ENCODE data around the gene ENPP7.
A peak's percentile ranks its signal among the peaks of the same experiment; 100 is the strongest.

Gene ENPP7

GRCh38 chr17:79742589-79742918, 11.8 kb downstream of the ENPP7 start:
- H3K36me3 ChIP-seq (ENCODE audit: insufficient read depth, low read length): no peaks in the 10 kb centered on the region
- H3K9me3 ChIP-seq (ENCODE audit: low read length): no peaks in the 10 kb centered on the region
- H3K27me3 ChIP-seq (ENCODE audit: insufficient read depth, low read length): peaks cover 10% of the 10 kb centered on the region
- H3K4me1 ChIP-seq (ENCODE audit: insufficient read depth, low read length): peaks cover 40% of the 10 kb centered on the region
- H2AFZ ChIP-seq (ENCODE audit: low read depth, low read length): no peak overlapping the region
- H3K4me3 ChIP-seq (ENCODE audit: low read length): no peak overlapping the region

DNA sequence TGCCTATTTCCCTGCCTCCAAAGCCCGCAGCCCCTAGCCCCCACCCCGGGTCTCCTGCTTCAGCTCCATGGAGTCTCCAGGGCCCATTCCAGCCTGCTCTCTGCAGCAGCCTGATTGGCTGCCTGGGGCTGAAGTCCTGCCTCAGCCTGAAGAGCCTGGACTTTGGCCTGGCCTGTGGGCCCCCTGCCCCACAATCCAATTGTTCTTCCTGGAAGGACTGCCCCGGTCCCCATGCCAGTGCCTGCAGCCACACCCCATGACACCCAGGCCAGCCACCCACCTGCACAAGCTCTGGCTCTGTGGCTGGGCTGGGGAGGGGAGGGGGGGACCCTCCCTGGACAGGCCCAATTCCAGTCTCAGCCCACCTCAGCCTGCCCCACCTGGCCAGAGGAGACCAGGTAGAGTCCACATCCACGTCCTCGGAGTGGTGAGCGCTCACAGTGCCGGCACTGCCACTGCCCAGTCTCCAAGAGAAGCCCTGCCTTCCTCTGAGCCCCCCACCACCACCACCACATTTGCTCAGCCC, 12.3 kb downstream of the ENPP7 start:
- Histone ChIP-seq H3K36me3 (ENCODE audit: insufficient read depth, low read length) (no peaks in the 10 kb centered on the region), H3K9me3 (ENCODE audit: low read length) (no peaks in the 10 kb centered on the region), H2AFZ (ENCODE audit: low read depth, low read length) (no peak overlapping the region), H3K27me3 (ENCODE audit: insufficient read depth, low read length) (peaks cover 15% of the 10 kb centered on the region), H3K4me1 (ENCODE audit: insufficient read depth, low read length) (peaks cover 42% of the 10 kb centered on the region), H3K4me3 (ENCODE audit: low read length) (no peak overlapping the region)

GRCh38 chr17:79743614-79744013, 12.9 kb downstream of the ENPP7 start:
- Histone ChIP-seq H3K9me3 (ENCODE audit: low read length) (no peaks in the 10 kb centered on the region), H3K27me3 (ENCODE audit: insufficient read depth, low read length) (peaks cover 21% of the 10 kb centered on the region), H2AFZ (ENCODE audit: low read depth, low read length) (no peak overlapping the region), H3K4me3 (ENCODE audit: low read length) (no peak overlapping the region), H3K4me1 (ENCODE audit: insufficient read depth, low read length) (peaks cover 46% of the 10 kb centered on the region), H3K36me3 (ENCODE audit: insufficient read depth, low read length) (no peaks in the 10 kb centered on the region)

GRCh38 chr17:79745641-79746105, 14.9 kb downstream of the ENPP7 start:
- peaks cover 47% of the 10 kb centered on the region for H3K4me1 ChIP-seq (ENCODE audit: insufficient read depth, low read length)
- no peaks in the 10 kb centered on the region for H3K36me3 ChIP-seq (ENCODE audit: insufficient read depth, low read length)
- H3K4me3 ChIP-seq (ENCODE audit: low read length): no peak overlapping the region
- H3K9me3 ChIP-seq (ENCODE audit: low read length): no peaks in the 10 kb centered on the region
- H2AFZ ChIP-seq (ENCODE audit: low read depth, low read length): no peak overlapping the region
- peaks cover 32% of the 10 kb centered on the region for H3K27me3 ChIP-seq (ENCODE audit: insufficient read depth, low read length)

DNA sequence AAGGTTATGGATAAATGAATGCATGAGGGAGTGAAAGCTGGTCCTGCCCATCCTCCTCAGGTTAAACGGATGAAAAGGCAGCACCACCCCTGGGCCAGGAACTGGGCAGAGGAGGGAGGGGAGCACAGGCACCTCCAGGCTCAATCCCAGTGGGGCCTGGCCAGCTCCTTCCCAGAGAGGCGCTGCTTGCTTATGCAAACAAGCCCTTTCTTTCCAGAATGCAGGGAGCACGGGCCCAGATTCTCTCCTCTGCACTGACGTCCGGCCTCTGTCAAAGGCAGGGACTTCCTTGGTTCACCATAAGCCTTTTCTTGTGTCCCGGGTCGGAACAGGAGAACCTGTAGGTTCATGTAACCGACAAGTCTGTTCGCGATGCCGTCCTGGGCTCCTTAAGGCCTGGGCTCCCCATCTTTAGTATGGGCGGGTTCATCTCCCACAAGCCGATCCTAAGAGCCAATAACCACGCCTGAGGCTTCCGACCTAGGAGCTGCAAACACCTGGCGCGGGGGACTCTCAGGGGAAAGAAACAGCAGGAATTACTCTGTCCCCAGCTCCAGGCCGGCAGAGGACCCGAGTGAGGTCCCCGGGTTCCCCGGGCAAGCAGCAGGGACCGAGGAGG, 16.3 kb downstream of the ENPP7 start:
- H3K9me3 ChIP-seq (ENCODE audit: low read length): no peaks in the 10 kb centered on the region
- peaks cover 32% of the 10 kb centered on the region for H3K27me3 ChIP-seq (ENCODE audit: insufficient read depth, low read length)
- H3K36me3 ChIP-seq (ENCODE audit: insufficient read depth, low read length): no peaks in the 10 kb centered on the region
- H2AFZ ChIP-seq (ENCODE audit: low read depth, low read length): no peak overlapping the region
- peaks cover 44% of the 10 kb centered on the region for H3K4me1 ChIP-seq (ENCODE audit: insufficient read depth, low read length)
- H3K4me3 ChIP-seq (ENCODE audit: low read length): no peak overlapping the region

DNA sequence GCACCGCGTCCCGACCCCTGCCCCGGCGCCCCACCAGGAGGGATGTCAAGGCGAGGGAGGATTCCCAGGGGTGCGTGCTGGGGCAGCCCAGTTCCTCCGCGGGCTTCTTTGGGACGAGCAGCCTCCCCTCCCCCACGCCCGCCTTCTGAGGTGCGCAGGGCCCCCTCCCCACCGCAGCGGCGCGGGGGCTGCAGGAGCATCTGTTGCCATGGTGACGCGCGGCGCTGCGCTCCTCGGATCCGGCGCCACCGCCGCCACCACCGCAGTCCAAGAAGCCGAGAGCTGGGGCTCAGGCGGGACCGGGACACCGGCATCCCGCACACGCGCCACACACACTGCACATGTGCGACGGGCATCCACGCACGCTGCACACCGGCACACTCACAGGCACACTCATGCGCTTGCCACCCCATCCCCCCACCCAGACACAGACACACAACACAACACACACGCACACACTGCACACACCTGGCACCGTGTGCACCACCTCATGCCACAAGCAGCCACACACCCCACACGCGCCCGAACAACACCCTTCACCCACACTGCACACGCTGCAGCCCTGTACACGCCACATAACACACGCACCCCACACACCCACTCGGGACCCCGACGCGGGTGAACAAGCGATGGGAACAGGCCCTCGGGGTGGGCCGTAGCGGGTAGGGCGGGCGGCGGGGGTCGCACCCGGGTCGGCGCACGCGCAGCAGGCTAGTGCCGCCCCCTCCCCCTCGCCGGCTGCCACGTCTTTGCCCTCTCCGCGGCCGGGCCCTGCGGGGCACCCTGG, 17.0 kb downstream of the ENPP7 start:
- no peaks in the 10 kb centered on the region for H3K36me3 ChIP-seq (ENCODE audit: insufficient read depth, low read length)
- peaks cover 32% of the 10 kb centered on the region for H3K27me3 ChIP-seq (ENCODE audit: insufficient read depth, low read length)
- H3K4me1 ChIP-seq (ENCODE audit: insufficient read depth, low read length): peaks cover 37% of the 10 kb centered on the region
- no peaks in the 10 kb centered on the region for H3K9me3 ChIP-seq (ENCODE audit: low read length)
- no peak overlapping the region for H2AFZ ChIP-seq (ENCODE audit: low read depth, low read length)
- H3K4me3 ChIP-seq (ENCODE audit: low read length): peak overlapping the region; percentile 21

DNA sequence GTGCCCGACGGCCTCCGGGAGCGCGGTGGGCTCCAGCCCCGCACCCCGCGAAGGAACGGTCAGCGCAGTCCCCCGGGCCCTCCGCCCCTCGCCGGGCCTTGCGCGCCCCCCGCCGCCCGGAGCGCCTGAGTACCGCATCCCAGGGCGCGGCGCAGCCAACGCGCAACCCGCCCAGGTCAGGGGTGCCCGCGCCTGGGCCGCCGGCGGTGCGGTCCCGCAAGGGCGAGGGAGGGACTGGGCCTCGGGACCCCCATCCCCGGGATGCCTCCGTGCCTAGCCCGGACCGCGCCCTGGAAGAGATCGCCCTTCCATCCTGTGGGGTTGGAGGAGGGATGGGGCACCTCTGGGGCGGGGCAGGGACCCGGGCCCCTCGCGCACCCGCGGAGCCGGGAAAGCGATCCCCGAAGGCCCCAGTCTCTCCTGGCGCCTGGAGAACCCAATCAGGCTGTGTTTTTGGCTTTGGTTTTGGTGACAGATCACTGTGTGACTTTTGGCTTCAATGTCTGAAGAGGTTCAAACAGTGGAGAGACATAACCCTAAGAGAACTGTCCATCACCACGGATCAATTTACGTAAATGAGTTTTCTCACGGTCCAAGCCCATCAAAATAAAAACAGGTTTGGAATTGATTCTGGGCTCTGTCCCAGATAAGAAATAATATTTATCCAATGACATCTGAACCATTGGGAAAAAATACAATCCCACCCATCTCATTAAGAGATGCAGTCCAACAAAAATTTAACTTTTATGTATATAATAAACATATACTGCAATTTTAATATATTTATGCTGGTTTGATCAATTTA, 17.8 kb downstream of the ENPP7 start:
- Histone ChIP-seq H3K4me1 (ENCODE audit: insufficient read depth, low read length) (peaks cover 32% of the 10 kb centered on the region), H3K9me3 (ENCODE audit: low read length) (no peaks in the 10 kb centered on the region), H3K36me3 (ENCODE audit: insufficient read depth, low read length) (no peaks in the 10 kb centered on the region), H2AFZ (ENCODE audit: low read depth, low read length) (no peak overlapping the region), H3K27me3 (ENCODE audit: insufficient read depth, low read length) (peaks cover 32% of the 10 kb centered on the region), H3K4me3 (ENCODE audit: low read length) (peak overlapping the region; percentile 21)

- Histone ChIP-seq H3K27me3 (ENCODE audit: insufficient read depth, low read length) (peaks cover 28% of the 10 kb centered on the region), H3K9me3 (ENCODE audit: low read length) (no peaks in the 10 kb centered on the region), H3K36me3 (ENCODE audit: insufficient read depth, low read length) (no peaks in the 10 kb centered on the region), H3K4me1 (ENCODE audit: insufficient read depth, low read length) (peaks cover 32% of the 10 kb centered on the region), H3K4me3 (ENCODE audit: low read length) (no peak overlapping the region), H2AFZ (ENCODE audit: low read depth, low read length) (no peak overlapping the region)
These were observed 18.5 kb downstream of the ENPP7 start for GRCh38 chr17:79749156-79749815.

- H3K4me1 ChIP-seq (ENCODE audit: insufficient read depth, low read length): peaks cover 32% of the 10 kb centered on the region
- peaks cover 28% of the 10 kb centered on the region for H3K27me3 ChIP-seq (ENCODE audit: insufficient read depth, low read length)
- H3K9me3 ChIP-seq (ENCODE audit: low read length): no peaks in the 10 kb centered on the region
- H3K4me3 ChIP-seq (ENCODE audit: low read length): no peak overlapping the region
- no peak overlapping the region for H2AFZ ChIP-seq (ENCODE audit: low read depth, low read length)
- H3K36me3 ChIP-seq (ENCODE audit: insufficient read depth, low read length): no peaks in the 10 kb centered on the region
These were observed 19.2 kb downstream of the ENPP7 start for GRCh38 chr17:79749958-79750357.

DNA sequence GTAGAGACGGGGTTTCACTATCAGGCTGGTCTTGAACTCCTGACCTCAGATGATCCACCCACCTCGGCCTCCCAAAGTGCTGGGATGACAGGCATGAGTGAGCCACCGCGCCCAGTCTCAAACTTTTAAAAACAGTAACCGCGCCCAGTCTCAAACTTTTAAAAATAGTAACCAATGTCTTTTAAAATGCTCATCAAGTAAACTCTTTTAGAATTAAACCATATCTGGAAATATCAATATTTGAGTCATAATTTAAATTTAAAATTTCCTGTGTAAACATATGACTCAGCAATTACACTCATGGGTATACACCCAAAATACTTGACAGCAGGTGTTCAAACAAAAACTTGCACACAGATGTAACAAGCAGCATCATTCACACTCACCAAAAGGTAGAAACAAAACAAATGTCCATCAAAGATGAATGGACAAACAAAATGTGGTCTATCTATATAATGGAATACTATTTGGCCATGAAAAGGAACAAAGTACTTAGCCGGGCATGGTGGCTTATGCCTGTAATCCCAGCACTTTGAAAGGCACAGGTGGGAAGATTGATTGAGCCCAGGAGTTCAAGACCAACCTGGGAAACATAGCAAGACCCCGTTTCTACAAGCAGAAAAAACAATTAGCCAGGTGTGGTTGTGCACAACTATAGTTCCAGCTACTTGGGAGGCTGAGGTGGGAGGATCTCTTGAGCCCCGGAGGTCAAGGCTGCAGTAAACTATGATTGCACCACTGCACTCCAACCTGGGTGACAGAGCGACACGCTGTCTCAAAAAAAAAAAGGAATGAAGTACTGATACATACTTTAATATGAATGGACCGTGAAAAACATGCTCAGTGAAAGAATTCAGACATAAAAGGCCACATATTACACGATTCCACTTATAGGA, 20.2 kb downstream of the ENPP7 start:
- no peaks in the 10 kb centered on the region for H3K36me3 ChIP-seq (ENCODE audit: insufficient read depth, low read length)
- peaks cover 32% of the 10 kb centered on the region for H3K4me1 ChIP-seq (ENCODE audit: insufficient read depth, low read length)
- H3K9me3 ChIP-seq (ENCODE audit: low read length): no peaks in the 10 kb centered on the region
- no peak overlapping the region for H2AFZ ChIP-seq (ENCODE audit: low read depth, low read length)
- H3K27me3 ChIP-seq (ENCODE audit: insufficient read depth, low read length): peaks cover 28% of the 10 kb centered on the region
- H3K4me3 ChIP-seq (ENCODE audit: low read length): no peak overlapping the region

DNA sequence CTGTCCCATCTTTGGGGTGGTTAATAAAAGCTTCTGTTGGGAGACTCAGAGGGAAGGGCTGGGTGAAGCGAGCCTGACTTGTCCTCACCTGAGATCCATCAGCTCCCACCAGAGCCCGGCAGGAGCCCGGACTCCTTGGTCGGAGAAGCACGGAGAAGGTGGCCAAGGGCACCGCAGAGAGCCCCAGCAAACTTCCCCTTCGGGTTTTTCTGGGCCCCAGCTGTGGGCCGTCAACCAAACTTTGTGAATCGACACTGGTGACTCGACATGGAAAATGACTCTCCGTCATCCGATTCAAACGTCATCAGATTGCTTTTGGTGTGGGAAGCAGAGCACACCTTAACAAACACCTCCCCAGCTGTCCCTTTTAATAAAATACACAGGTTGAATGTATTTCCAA, 21.4 kb downstream of the ENPP7 start:
- H2AFZ ChIP-seq (ENCODE audit: low read depth, low read length): no peak overlapping the region
- no peaks in the 10 kb centered on the region for H3K36me3 ChIP-seq (ENCODE audit: insufficient read depth, low read length)
- H3K4me1 ChIP-seq (ENCODE audit: insufficient read depth, low read length): peaks cover 23% of the 10 kb centered on the region
- H3K27me3 ChIP-seq (ENCODE audit: insufficient read depth, low read length): peaks cover 24% of the 10 kb centered on the region
- no peak overlapping the region for H3K4me3 ChIP-seq (ENCODE audit: low read length)
- no peaks in the 10 kb centered on the region for H3K9me3 ChIP-seq (ENCODE audit: low read length)

DNA sequence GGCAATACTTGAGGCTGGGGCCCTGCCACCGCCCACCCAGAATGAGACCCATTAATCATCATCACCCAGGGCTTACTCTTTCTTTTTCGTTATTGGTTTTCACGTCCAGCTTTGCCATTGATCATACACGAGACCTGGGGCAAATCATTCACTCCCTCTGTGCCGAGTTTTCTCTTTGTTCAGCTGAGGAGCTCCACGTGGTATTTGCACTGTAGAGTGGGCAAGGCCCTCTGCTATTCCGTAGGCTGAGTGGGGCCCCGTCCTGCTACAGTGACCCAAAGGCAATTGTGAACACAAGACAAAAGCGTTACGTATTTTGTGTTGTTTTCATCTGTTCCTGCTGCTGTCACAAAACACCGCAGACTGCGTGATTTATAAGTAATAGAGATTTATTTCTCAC, 23.6 kb downstream of the ENPP7 start:
- H2AFZ ChIP-seq (ENCODE audit: low read depth, low read length): no peak overlapping the region
- H3K9me3 ChIP-seq (ENCODE audit: low read length): no peaks in the 10 kb centered on the region
- H3K27me3 ChIP-seq (ENCODE audit: insufficient read depth, low read length): peaks cover 7% of the 10 kb centered on the region
- H3K4me1 ChIP-seq (ENCODE audit: insufficient read depth, low read length): peaks cover 8% of the 10 kb centered on the region
- H3K4me3 ChIP-seq (ENCODE audit: low read length): no peak overlapping the region
- H3K36me3 ChIP-seq (ENCODE audit: insufficient read depth, low read length): no peaks in the 10 kb centered on the region
